ENCODE data around the gene IKZF3.
A peak's percentile ranks its signal among the peaks of the same experiment; 100 is the strongest.
"Not testable (repeated sequence)": the region's sequence is repeated elsewhere in the genome, so short reads cannot be mapped to it uniquely, and the experiment has no call there.

The IKZF3 gene

GRCh38 chr17:39863918-39864746 lies at the start of gene IKZF3:
IKZF3 (minus strand) TSS chr17:39864312; CDS start chr17:39864126, 186 bp downstream.
- DNase-seq = peak in 4 of 58 donors; percentile 3 to 13 (median 8)

GRCh38 chr17:39908789-39909352 lies 44.8 kb upstream of the IKZF3 start:
- DNase-seq = no peak

- DNase-seq = no peak
Measured at GRCh38 chr17:39904990-39905288, 40.8 kb upstream of the IKZF3 start.

GRCh38 chr17:39903158-39903884 lies 39.2 kb upstream of the IKZF3 start:
- DNase-seq = no peak

GRCh38 chr17:39902027-39902426 lies 37.9 kb upstream of the IKZF3 start:
- not testable (repeated sequence) for DNase-seq

- DNase-seq = no peak
Measured at GRCh38 chr17:39899215-39899614, 35.1 kb upstream of the IKZF3 start.

GRCh38 chr17:39898088-39898487 lies 34.0 kb upstream of the IKZF3 start:
- DNase-seq = no peak

- no peak for DNase-seq
Measured at GRCh38 chr17:39894681-39895376, 30.7 kb upstream of the IKZF3 start.

- DNase-seq = no peak
Measured at GRCh38 chr17:39889200-39889599, 25.1 kb upstream of the IKZF3 start.

GRCh38 chr17:39887078-39887477 lies 23.0 kb upstream of the IKZF3 start:
- DNase-seq = no peak

- DNase-seq = not testable (repeated sequence)
Measured at GRCh38 chr17:39886102-39886501, 22.0 kb upstream of the IKZF3 start.

GRCh38 chr17:39872751-39873150 lies 8.6 kb upstream of the IKZF3 start:
- no peak for DNase-seq

GRCh38 chr17:39871801-39872200 lies 7.7 kb upstream of the IKZF3 start:
- no peak for DNase-seq

GRCh38 chr17:39870776-39871175 lies 6.7 kb upstream of the IKZF3 start:
- no peak for DNase-seq

- DNase-seq = no peak
Measured at GRCh38 chr17:39868554-39868942, 4.4 kb upstream of the IKZF3 start.

GRCh38 chr17:39867880-39868553 lies 3.9 kb upstream of the IKZF3 start, which contains the start of gene ZPBP2:
ZPBP2 (plus strand) TSS chr17:39868202; CDS start chr17:39868355, 153 bp downstream.
- no peak for DNase-seq

- no peak for DNase-seq
Measured at GRCh38 chr17:39867084-39867879, 3.2 kb upstream of the IKZF3 start.

GRCh38 chr17:39866013-39866730 lies 2.1 kb upstream of the IKZF3 start:
- no peak for DNase-seq

GRCh38 chr17:39863244-39863917 lies 731 bp downstream of the IKZF3 start:
- DNase-seq = no peak

Measured in anterior cingulate cortex (tissue), 58 donors.